H9 (cell line): ENCODE results near the gene RIPPLY3. TPM values are rescaled to one million over a fixed set of nuclear protein-coding genes. Genes with fewer than 3 reads are reported as not detected.

Experiments
- DNase-seq: peaks from one replicate; pipeline ENCODE4 v3.0.0-alpha.2; 2017
- H2AFZ ChIP-seq: one replicate; pipeline ENCODE4 v1.6.1; 2013; ENCODE audit warnings: mild to moderate bottlenecking, low read length, control low read depth, moderate library complexity
- H2AK5ac ChIP-seq: 2 replicates; pipeline ENCODE4 v1.6.1; 2013; ENCODE audit warnings: low read length, control low read depth, mixed read lengths; ENCODE audit not compliant: insufficient read length
- H2BK120ac ChIP-seq: one replicate; pipeline ENCODE4 v1.6.1; 2013; ENCODE audit warnings: low read depth, mild to moderate bottlenecking, low read length, control low read depth, inconsistent platforms; ENCODE audit not compliant: poor library complexity, severe bottlenecking
- H2BK12ac ChIP-seq: 2 replicates; pipeline ENCODE4 v1.6.1; 2013; ENCODE audit warnings: low read length, control low read depth, mixed read lengths, low read depth; ENCODE audit not compliant: insufficient read length
- H2BK15ac ChIP-seq: 2 replicates; pipeline ENCODE4 v1.6.1; 2013; ENCODE audit warnings: low read depth, low read length, control low read depth
- H2BK20ac ChIP-seq: one replicate; pipeline ENCODE4 v1.6.1; 2013; ENCODE audit warnings: low read depth, mild to moderate bottlenecking, low read length, control low read depth, inconsistent platforms; ENCODE audit not compliant: poor library complexity, severe bottlenecking
- H2BK5ac ChIP-seq: 2 replicates; pipeline ENCODE4 v1.6.1; 2013; ENCODE audit warnings: low read length, control low read depth, mixed read lengths; ENCODE audit not compliant: insufficient read length
- H3K14ac ChIP-seq: 2 replicates; pipeline ENCODE4 v1.6.1; 2013; ENCODE audit warnings: low read length, control low read depth; ENCODE audit not compliant: insufficient read depth
- H3K18ac ChIP-seq: 2 replicates; pipeline ENCODE4 v1.6.1; 2013; ENCODE audit warnings: low read depth, mild to moderate bottlenecking, mixed read lengths, low read length, control low read depth; ENCODE audit not compliant: insufficient read length
- H3K23ac ChIP-seq: 2 replicates; pipeline ENCODE4 v1.6.1; 2013; ENCODE audit warnings: low read length, control low read depth, mixed read lengths, low read depth; ENCODE audit not compliant: insufficient read length
- H3K23me2 ChIP-seq: 2 replicates; pipeline ENCODE4 v1.6.1; 2013; ENCODE audit warnings: low read depth, mild to moderate bottlenecking, mixed read lengths, low read length, control low read depth; ENCODE audit not compliant: insufficient read length, poor library complexity, severe bottlenecking
- H3K27ac ChIP-seq: 2 replicates; pipeline ENCODE4 v1.5.1; 2013; ENCODE audit warnings: low read length, control low read depth, mixed read lengths, low read depth; ENCODE audit not compliant: insufficient read length
- H3K27me3 ChIP-seq: 2 replicates; pipeline ENCODE4 v1.6.1; 2013; ENCODE audit warnings: low read length, control low read depth, inconsistent platforms; ENCODE audit not compliant: insufficient read depth
- H3K4ac ChIP-seq: 2 replicates; pipeline ENCODE4 v1.6.1; 2013; ENCODE audit warnings: low read depth, mild to moderate bottlenecking, control low read depth, inconsistent platforms, low read length, moderate library complexity
- H3K4me1 ChIP-seq: 2 replicates; pipeline ENCODE4 v1.6.1; 2013; ENCODE audit warnings: low read length, control low read depth, inconsistent platforms; ENCODE audit not compliant: insufficient read depth
- H3K4me2 ChIP-seq: 2 replicates; pipeline ENCODE4 v1.6.1; 2013; ENCODE audit warnings: low read length, control low read depth, mixed read lengths; ENCODE audit not compliant: insufficient read length, insufficient read depth
- H3K56ac ChIP-seq: 2 replicates; pipeline ENCODE4 v1.6.1; 2013; ENCODE audit warnings: low read depth, mild to moderate bottlenecking, mixed read lengths, low read length, control low read depth; ENCODE audit not compliant: insufficient read length
- H3K79me1 ChIP-seq: 2 replicates; pipeline ENCODE4 v1.6.1; 2013; ENCODE audit warnings: low read depth, mild to moderate bottlenecking, moderate library complexity, low read length, control low read depth, inconsistent platforms; ENCODE audit not compliant: insufficient read depth, poor library complexity, severe bottlenecking
- H3K79me2 ChIP-seq: 2 replicates; pipeline ENCODE4 v1.6.1; 2013; ENCODE audit warnings: low read length, control low read depth, inconsistent platforms; ENCODE audit not compliant: insufficient read depth
- H3K9ac ChIP-seq: 2 replicates; pipeline ENCODE4 v1.6.1; 2013; ENCODE audit warnings: low read length, control low read depth, mixed read lengths; ENCODE audit not compliant: insufficient read length; ENCODE audit errors: extremely low read depth
- H3K9me3 ChIP-seq: one replicate; pipeline ENCODE4 v1.6.1; 2013; ENCODE audit warnings: low read depth, low read length, inconsistent platforms; ENCODE audit not compliant: control insufficient read depth
- H3T11ph ChIP-seq: one replicate; pipeline ENCODE4 v1.6.1; 2013; ENCODE audit warnings: mild to moderate bottlenecking, low read length, control low read depth, inconsistent platforms
- H4K20me1 ChIP-seq: one replicate; pipeline ENCODE4 v1.6.1; 2013; ENCODE audit not compliant: control insufficient read depth, insufficient read length, insufficient read depth
- H4K5ac ChIP-seq: 2 replicates; pipeline ENCODE4 v1.6.1; 2013; ENCODE audit warnings: low read depth, mild to moderate bottlenecking, mixed read lengths, low read length, control low read depth; ENCODE audit not compliant: insufficient read length
- H4K8ac ChIP-seq: replicated peaks from 2 replicates; pipeline ENCODE4 v1.6.1; 2013; ENCODE audit warnings: low read length, control low read depth, mixed read lengths, low read depth; ENCODE audit not compliant: insufficient read length
- H4K91ac ChIP-seq: 2 replicates; pipeline ENCODE4 v1.6.1; 2013; ENCODE audit warnings: low read depth, mild to moderate bottlenecking, moderate library complexity, mixed read lengths, low read length, control low read depth; ENCODE audit not compliant: insufficient read length
- H3K27ac Mint-ChIP-seq, 3 experiments: 2 replicates in 2 of 3; 3 replicates in 1 of 3; pipeline ENCODE4 v1.8.0; 2020 to 2021; ENCODE audit warnings: mixed read lengths in 3 of 3, mild to moderate bottlenecking in 1 of 3, moderate library complexity in 1 of 3
- H3K27me3 Mint-ChIP-seq: 2 replicates; pipeline ENCODE4 v1.8.0; 2021; ENCODE audit warnings: low read depth, mild to moderate bottlenecking, moderate library complexity, mixed read lengths
- H3K36me3 Mint-ChIP-seq, 3 experiments: 2 replicates in 2 of 3; 3 replicates in 1 of 3; pipeline ENCODE4 v1.8.0; 2020 to 2021; ENCODE audit warnings: low read depth in 3 of 3, mixed read lengths in 3 of 3; ENCODE audit not compliant: insufficient read depth in 1 of 3
- H3K4me1 Mint-ChIP-seq, 2 experiments: 2 replicates each; pipeline ENCODE4 v1.8.0; 2020; ENCODE audit warnings: mixed read lengths in 2 of 2
- H3K4me3 Mint-ChIP-seq, 2 experiments: 2 replicates in 1 of 2; 3 replicates in 1 of 2; pipeline ENCODE4 v1.8.0; 2020 to 2021; ENCODE audit warnings: mild to moderate bottlenecking in 2 of 2, mixed read lengths in 2 of 2, moderate library complexity in 1 of 2
- H3K9me3 Mint-ChIP-seq, 2 experiments: 2 replicates in 1 of 2; 3 replicates in 1 of 2; pipeline ENCODE4 v1.8.0; 2020; ENCODE audit warnings: mild to moderate bottlenecking in 2 of 2, mixed read lengths in 2 of 2, moderate library complexity in 1 of 2
- CTCF ChIP-seq: fragments of 200-600 bp; sonication (generic); conservative IDR thresholded peaks from 3 replicates; pipeline ENCODE4 v1.8.0; 2021; ENCODE audit warnings: antibody characterized with exemption, mild to moderate bottlenecking
- WGBS: extraction: QIAGEN DNeasy Blood & Tissue Kit; methylation state at CpG from one replicate; pipeline ENCODE4 v1.1.7; 2013; ENCODE audit warnings: missing lambda C conversion rate, low lambda C conversion rate, mixed read lengths; ENCODE audit not compliant: insufficient read length; ENCODE audit errors: extremely low coverage; 5-methylcytosine and 5-hydroxymethylcytosine counted together
- total RNA-seq: library from RNA; stranded (reverse); gene quantifications from 2 replicates; pipeline ENCODE4 v1.2.1, GENCODE V29; 2021

RIPPLY3 gene
- total RNA-seq, 1 experiment from 2014 or later, result 1.9 TPM

DNA sequence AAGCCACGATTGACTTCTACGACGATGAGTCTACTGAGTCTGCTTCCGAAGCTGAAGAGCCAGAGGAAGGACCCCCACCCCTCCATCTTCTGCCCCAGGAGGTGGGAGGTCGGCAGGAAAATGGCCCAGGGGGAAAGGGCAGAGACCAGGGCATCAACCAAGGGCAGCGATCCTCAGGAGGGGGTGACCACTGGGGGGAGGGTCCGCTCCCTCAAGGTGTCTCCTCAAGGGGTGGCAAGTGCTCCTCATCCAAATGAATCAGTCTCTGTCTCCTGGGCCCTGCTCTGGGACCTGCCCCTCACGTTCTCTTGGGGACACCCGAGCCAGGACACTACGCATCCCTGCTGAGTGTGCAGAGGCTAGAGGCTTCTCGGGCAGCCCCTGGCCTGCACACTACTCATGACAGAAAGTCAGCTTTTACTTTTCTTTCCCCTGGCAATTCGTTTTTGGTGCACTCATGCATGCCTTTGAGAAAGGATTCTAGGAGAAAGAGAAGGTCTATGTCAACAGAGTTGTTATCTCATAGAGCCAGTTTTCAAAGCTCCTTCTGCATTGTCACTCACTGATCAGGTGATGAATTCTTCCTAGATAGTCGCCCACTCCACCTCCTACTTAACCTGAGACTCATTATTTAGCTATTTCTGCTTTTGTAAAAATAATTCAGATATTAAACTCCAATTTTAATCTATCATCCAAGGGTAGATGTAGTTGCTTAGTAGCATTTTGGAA is 11.6 kb downstream of the RIPPLY3 start:
- H3K4me1 ChIP-seq, result no peaks in the 10 kb centered on the region
- Mint-ChIP-seq H3K36me3 (no peaks in the 10 kb centered on the region), H3K4me1 (no peaks in the 10 kb centered on the region), H3K27me3 (peaks cover 5% of the 10 kb centered on the region), H3K9me3 (no peaks in the 10 kb centered on the region), H3K27ac (no peak overlapping the region), H3K4me3 (no peak overlapping the region)
- no peaks in the 10 kb centered on the region for H3K9me3 ChIP-seq
- no peak overlapping the region for H2AFZ ChIP-seq
- WGBS, result no CpG with 5 or more reads among the region's 13 CpGs
- no peak for DNase-seq
- no peak overlapping the region for H2BK12ac ChIP-seq
- H4K5ac ChIP-seq, result no peak overlapping the region
- H3K79me1 ChIP-seq, result no peaks in the 10 kb centered on the region
- no peak overlapping the region for H4K91ac ChIP-seq
- H2BK120ac ChIP-seq, result no peak overlapping the region
- no peak overlapping the region for H2BK20ac ChIP-seq
- H3K9ac ChIP-seq, result no peak overlapping the region
- H3T11ph ChIP-seq, result no peak overlapping the region
- H2BK5ac ChIP-seq, result no peak overlapping the region
- no peak overlapping the region for H4K8ac ChIP-seq
- H3K27ac ChIP-seq, result no peak overlapping the region
- H3K79me2 ChIP-seq, result no peaks in the 10 kb centered on the region
- no peak overlapping the region for H3K4ac ChIP-seq
- H3K18ac ChIP-seq, result no peak overlapping the region
- H3K23me2 ChIP-seq, result no peaks in the 10 kb centered on the region
- no peak overlapping the region for H3K4me2 ChIP-seq
- H3K27me3 ChIP-seq, result no peaks in the 10 kb centered on the region
- no peak overlapping the region for H3K56ac ChIP-seq
- no peak overlapping the region for H2AK5ac ChIP-seq
- TF ChIP-seq CTCF, result no peak
- H2BK15ac ChIP-seq, result no peak overlapping the region
- H3K14ac ChIP-seq, result no peak overlapping the region
- no peaks in the 10 kb centered on the region for H4K20me1 ChIP-seq
- H3K23ac ChIP-seq, result no peak overlapping the region
